Stimulated activated memory B cell treated with anti-CD40 and anti-IgM and Interleukin-4, amounts not matched to agents 10 μg/mL and 1 μg/mL and 100 μg/mL, for 72 hours (primary cell): Measurements from ENCODE around the gene ZNF362.
A peak's percentile ranks its signal among the peaks of the same experiment; 100 is the strongest.

Source experiments
- ATAC-seq: fragments of 150-1000 bp; cut with Tn5 transposase; 2 replicates; pipeline ENCODE4 v1.10.0; 2021
- H3K27ac Mint-ChIP-seq: one replicate; pipeline ENCODE4 v1.8.0; 2022; ENCODE audit warnings: mild to moderate bottlenecking, mixed read lengths
- H3K27me3 Mint-ChIP-seq: one replicate; pipeline ENCODE4 v1.8.0; 2022; ENCODE audit warnings: mixed read lengths
- H3K36me3 Mint-ChIP-seq: one replicate; pipeline ENCODE4 v1.8.0; 2022; ENCODE audit warnings: mixed read lengths
- H3K4me1 Mint-ChIP-seq: one replicate; pipeline ENCODE4 v1.8.0; 2022; ENCODE audit warnings: mixed read lengths
- H3K4me3 Mint-ChIP-seq: one replicate; pipeline ENCODE4 v1.8.0; 2022; ENCODE audit warnings: mild to moderate bottlenecking, moderate library complexity, mixed read lengths
- H3K9me3 Mint-ChIP-seq: one replicate; pipeline ENCODE4 v1.8.0; 2022; ENCODE audit warnings: mixed read lengths

The ZNF362 gene

GRCh38 chr1:33270808-33271465 lies 14.6 kb downstream of the ZNF362 start:
- H3K27ac Mint-ChIP-seq, result no peak overlapping the region
- H3K36me3 Mint-ChIP-seq, result peaks cover 16% of the 10 kb centered on the region
- H3K4me1 Mint-ChIP-seq, result peaks cover 46% of the 10 kb centered on the region
- H3K27me3 Mint-ChIP-seq, result no peaks in the 10 kb centered on the region
- H3K4me3 Mint-ChIP-seq, result no peak overlapping the region
- ATAC-seq, result no peak
- no peaks in the 10 kb centered on the region for H3K9me3 Mint-ChIP-seq

DNA sequence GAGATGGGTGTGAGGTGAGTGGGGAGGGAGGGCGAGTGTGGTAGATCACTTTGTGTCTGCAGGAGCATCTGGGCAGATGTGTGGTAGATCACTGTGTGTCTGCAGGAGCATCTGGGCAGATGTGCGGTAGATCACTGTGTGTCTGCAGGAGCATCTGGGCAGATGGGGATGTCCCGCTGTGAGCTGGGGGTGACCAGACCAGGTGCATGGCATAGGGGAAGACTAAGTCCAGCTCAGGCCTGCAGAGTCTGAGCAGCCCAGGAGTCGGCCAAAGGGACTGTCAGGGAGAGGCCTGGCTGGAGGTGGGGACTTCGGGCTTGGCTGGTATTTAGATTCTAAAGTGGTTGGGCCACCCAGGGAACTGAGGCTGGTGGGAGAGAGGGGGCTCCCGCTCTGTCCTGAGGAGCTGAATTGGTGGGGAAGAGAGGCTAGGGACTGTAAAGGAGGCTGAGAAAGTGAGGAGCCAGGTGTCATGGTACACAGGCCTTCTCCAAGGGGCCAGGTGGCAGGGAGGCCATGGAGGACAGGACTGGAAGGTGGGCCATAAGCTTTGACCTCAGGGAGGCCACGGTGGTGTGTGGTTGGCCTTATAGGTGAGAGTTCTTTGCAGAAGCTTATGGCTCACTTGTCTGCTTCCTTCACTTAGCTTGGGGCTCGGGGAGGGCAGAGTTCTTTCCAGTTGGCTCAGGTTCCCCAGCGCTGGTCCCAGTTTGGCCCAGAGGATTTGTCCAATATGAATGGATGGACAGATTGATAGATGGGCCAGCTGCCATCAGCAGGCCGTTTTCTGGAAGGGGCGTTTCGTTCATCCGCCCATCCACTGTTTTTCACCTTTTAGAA lies 15.6 kb downstream of the ZNF362 start:
- no peak for ATAC-seq
- H3K27me3 Mint-ChIP-seq, result no peaks in the 10 kb centered on the region
- H3K9me3 Mint-ChIP-seq, result no peaks in the 10 kb centered on the region
- no peak overlapping the region for H3K27ac Mint-ChIP-seq
- H3K36me3 Mint-ChIP-seq, result peaks cover 21% of the 10 kb centered on the region
- no peak overlapping the region for H3K4me3 Mint-ChIP-seq
- peaks cover 46% of the 10 kb centered on the region for H3K4me1 Mint-ChIP-seq

- H3K9me3 Mint-ChIP-seq, result no peaks in the 10 kb centered on the region
- peaks cover 46% of the 10 kb centered on the region for H3K4me1 Mint-ChIP-seq
- peak overlapping the region; percentile 20 for H3K27ac Mint-ChIP-seq
- H3K36me3 Mint-ChIP-seq, result peaks cover 27% of the 10 kb centered on the region
- no peak overlapping the region for H3K4me3 Mint-ChIP-seq
- no peaks in the 10 kb centered on the region for H3K27me3 Mint-ChIP-seq
- ATAC-seq, result no peak
Observed at GRCh38 chr1:33272509-33272908, 16.2 kb downstream of the ZNF362 start.

- no peak for ATAC-seq
- peak overlapping the region; percentile 20 for H3K27ac Mint-ChIP-seq
- H3K36me3 Mint-ChIP-seq, result peaks cover 29% of the 10 kb centered on the region
- H3K4me1 Mint-ChIP-seq, result peaks cover 46% of the 10 kb centered on the region
- H3K27me3 Mint-ChIP-seq, result no peaks in the 10 kb centered on the region
- no peaks in the 10 kb centered on the region for H3K9me3 Mint-ChIP-seq
- no peak overlapping the region for H3K4me3 Mint-ChIP-seq
Observed at GRCh38 chr1:33272930-33273329, 16.6 kb downstream of the ZNF362 start.

- Mint-ChIP-seq H3K9me3 (no peaks in the 10 kb centered on the region), H3K4me1 (peaks cover 42% of the 10 kb centered on the region), H3K27me3 (no peaks in the 10 kb centered on the region), H3K4me3 (no peak overlapping the region), H3K36me3 (peaks cover 24% of the 10 kb centered on the region), H3K27ac (peak overlapping the region; percentile 20)
- ATAC-seq, result no peak
Observed at GRCh38 chr1:33273406-33273805, 17.1 kb downstream of the ZNF362 start.

- Mint-ChIP-seq H3K27me3 (no peaks in the 10 kb centered on the region), H3K4me1 (peaks cover 39% of the 10 kb centered on the region), H3K27ac (no peak overlapping the region), H3K36me3 (peaks cover 22% of the 10 kb centered on the region), H3K4me3 (no peak overlapping the region), H3K9me3 (no peaks in the 10 kb centered on the region)
- no peak for ATAC-seq
Observed at GRCh38 chr1:33273961-33274371, 17.7 kb downstream of the ZNF362 start.

DNA sequence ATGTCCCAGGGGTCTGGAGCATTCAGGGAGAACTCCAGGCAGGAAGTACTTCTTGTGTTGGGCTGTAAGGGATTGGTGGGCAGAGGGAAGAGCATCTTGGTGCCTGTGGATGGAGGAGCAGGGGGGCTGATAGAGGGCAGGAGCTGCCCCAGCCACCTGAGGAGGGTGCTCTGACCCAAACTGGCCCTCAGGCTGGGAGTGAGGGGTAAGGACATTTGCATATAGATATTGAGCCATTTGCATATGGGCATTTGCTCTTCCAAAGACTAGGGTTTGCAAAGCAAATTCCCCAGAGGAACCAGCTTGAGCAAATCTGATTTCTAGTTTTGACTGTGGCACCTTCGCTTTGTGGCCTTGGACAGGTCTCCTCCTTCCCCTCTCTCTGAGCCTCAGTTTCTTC lies 18.2 kb downstream of the ZNF362 start:
- ATAC-seq, result no peak
- H3K4me3 Mint-ChIP-seq, result no peak overlapping the region

DNA sequence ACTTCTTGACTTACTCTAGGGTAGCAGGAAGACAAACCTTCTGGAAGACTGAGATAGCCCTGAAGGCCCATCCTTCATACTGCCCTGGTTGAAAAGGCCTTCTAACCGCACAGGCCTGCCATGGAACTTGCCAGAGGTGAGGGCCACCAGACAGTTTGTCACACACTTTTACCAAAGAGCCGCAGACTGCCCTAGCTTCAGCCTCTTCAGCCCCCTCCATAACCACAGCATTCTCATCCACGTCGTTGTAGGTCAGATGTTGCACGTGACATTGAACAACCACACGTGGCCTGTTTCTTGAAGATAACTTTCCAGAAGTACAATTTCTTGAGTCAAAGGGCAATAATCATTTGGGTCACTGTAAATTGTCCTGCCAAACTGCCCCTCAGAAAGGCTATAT lies 18.9 kb downstream of the ZNF362 start:
- H3K27me3 Mint-ChIP-seq, result no peaks in the 10 kb centered on the region
- H3K9me3 Mint-ChIP-seq, result no peaks in the 10 kb centered on the region
- no peak overlapping the region for H3K27ac Mint-ChIP-seq

More for the DNA sequence above, 18.2 kb downstream of the ZNF362 start:
- peaks cover 24% of the 10 kb centered on the region for H3K36me3 Mint-ChIP-seq
- no peak overlapping the region for H3K27ac Mint-ChIP-seq
- H3K4me1 Mint-ChIP-seq, result peaks cover 39% of the 10 kb centered on the region
- H3K9me3 Mint-ChIP-seq, result no peaks in the 10 kb centered on the region
- H3K27me3 Mint-ChIP-seq, result no peaks in the 10 kb centered on the region

GRCh38 chr1:33275706-33276572 lies 19.6 kb downstream of the ZNF362 start:
- Mint-ChIP-seq H3K36me3 (peaks cover 29% of the 10 kb centered on the region), H3K4me3 (no peak overlapping the region), H3K27me3 (no peaks in the 10 kb centered on the region), H3K9me3 (no peaks in the 10 kb centered on the region), H3K27ac (no peak overlapping the region), H3K4me1 (peaks cover 38% of the 10 kb centered on the region)
- ATAC-seq, result no peak

More for the DNA sequence above, 18.9 kb downstream of the ZNF362 start:
- Mint-ChIP-seq H3K4me1 (peaks cover 39% of the 10 kb centered on the region), H3K4me3 (no peak overlapping the region), H3K36me3 (peaks cover 31% of the 10 kb centered on the region)
- ATAC-seq, result no peak

DNA sequence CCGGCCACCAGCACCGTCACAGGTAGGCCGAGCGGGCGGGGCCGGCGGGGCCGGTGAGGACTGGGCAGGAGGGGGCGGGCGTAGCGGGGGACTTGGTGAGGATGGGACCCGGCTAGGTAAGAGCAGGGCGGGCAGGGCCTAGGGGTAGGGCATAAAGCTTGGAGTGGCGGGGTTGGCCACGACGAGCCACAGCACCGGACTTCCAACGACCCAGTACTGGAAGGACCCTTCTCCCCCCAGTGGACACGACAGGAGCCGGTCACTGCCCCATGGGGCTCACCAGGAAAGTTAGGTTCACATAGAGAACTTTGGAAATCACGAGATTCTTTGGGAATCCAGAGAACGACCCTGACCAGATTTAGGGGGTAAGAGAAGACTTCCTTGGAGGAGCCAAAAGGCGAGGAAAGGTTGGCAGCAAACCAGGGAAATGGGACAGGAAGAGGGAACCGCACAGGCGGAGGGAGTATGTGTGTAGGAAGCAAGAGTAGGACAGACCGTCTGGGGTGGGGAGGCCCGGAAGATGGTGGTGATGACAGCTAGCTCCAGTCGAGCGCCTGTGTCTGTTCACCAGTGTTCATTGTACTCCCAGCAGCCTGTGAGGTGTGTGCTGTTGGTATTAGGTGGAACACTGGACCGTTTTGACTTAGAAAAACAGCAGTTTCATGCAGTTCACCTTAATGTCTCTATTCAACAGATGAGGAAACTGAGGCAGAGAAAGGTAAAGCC lies 20.4 kb downstream of the ZNF362 start:
- Mint-ChIP-seq H3K9me3 (no peaks in the 10 kb centered on the region), H3K4me1 (peaks cover 30% of the 10 kb centered on the region), H3K27me3 (no peaks in the 10 kb centered on the region), H3K27ac (no peak overlapping the region), H3K4me3 (no peak overlapping the region), H3K36me3 (peaks cover 29% of the 10 kb centered on the region)
- ATAC-seq, result no peak

- H3K36me3 Mint-ChIP-seq, result peaks cover 37% of the 10 kb centered on the region
- no peak for ATAC-seq
- no peak overlapping the region for H3K27ac Mint-ChIP-seq
- H3K4me1 Mint-ChIP-seq, result peaks cover 23% of the 10 kb centered on the region
- H3K27me3 Mint-ChIP-seq, result no peaks in the 10 kb centered on the region
- H3K4me3 Mint-ChIP-seq, result no peak overlapping the region
- H3K9me3 Mint-ChIP-seq, result no peaks in the 10 kb centered on the region
Observed at GRCh38 chr1:33277488-33278084, 21.3 kb downstream of the ZNF362 start.

DNA sequence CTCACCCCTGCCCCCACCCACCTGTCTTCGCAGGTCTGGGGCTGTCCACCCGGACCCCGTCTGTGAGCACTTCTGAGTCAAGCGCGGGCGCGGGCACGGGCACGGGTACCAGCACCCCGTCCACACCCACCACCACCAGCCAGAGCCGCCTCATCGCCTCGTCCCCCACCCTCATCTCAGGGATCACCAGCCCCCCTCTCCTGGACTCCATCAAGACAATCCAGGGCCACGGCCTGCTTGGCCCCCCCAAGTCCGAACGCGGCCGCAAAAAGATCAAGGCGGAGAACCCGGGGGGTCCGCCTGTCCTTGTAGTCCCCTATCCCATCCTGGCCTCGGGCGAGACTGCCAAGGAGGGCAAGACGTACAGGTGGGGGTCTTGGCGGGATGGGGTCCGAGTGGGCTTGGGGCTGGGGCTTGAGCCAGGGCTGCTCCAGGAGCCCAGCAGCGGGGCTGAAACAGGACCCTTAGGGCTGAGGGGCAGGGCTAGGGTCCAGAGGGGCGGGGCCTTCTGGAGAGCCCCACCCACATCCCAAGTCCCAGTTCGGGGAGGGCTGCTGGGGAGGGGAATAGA lies 23.9 kb downstream of the ZNF362 start:
- no peak overlapping the region for H3K4me3 Mint-ChIP-seq
- H3K36me3 Mint-ChIP-seq, result peaks cover 51% of the 10 kb centered on the region
- H3K9me3 Mint-ChIP-seq, result no peaks in the 10 kb centered on the region
- no peaks in the 10 kb centered on the region for H3K4me1 Mint-ChIP-seq
- H3K27me3 Mint-ChIP-seq, result no peaks in the 10 kb centered on the region
- no peak for ATAC-seq
- H3K27ac Mint-ChIP-seq, result no peak overlapping the region

- Mint-ChIP-seq H3K9me3 (no peaks in the 10 kb centered on the region), H3K36me3 (peaks cover 51% of the 10 kb centered on the region), H3K27me3 (no peaks in the 10 kb centered on the region), H3K4me3 (no peak overlapping the region), H3K27ac (no peak overlapping the region), H3K4me1 (no peaks in the 10 kb centered on the region)
- no peak for ATAC-seq
Observed at GRCh38 chr1:33281554-33282303, 25.4 kb downstream of the ZNF362 start.

DNA sequence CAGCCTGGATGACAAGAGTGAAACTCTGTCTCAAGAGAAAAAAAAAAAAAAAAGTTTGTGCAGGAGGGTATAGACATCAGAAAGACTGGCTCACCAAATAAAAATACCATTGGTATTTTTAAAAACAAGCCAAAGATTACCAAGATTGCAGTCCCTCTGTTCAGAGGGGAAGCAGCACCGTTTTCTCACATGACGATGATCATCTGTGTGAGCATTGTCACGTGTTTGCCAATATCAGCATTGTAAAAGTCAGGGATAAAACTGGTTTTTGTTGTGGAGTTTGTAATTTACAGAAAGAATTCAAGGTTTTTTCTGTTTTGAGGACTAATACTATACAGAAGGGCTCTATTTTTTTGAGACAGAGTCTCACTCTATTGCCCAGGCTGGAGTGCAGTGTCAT lies 26.5 kb downstream of the ZNF362 start:
- Mint-ChIP-seq H3K27ac (no peak overlapping the region), H3K9me3 (no peaks in the 10 kb centered on the region), H3K27me3 (no peaks in the 10 kb centered on the region), H3K4me1 (no peaks in the 10 kb centered on the region), H3K36me3 (peaks cover 45% of the 10 kb centered on the region), H3K4me3 (no peak overlapping the region)
- no peak for ATAC-seq
